IPS DF 4.7 (cell line): ENCODE data around the gene DCC.

Experiments used
- DNase-seq: peaks from one replicate; pipeline ENCODE4 v3.0.0-alpha.2; 2013; ENCODE audit warnings: low spot score; ENCODE audit errors: extremely low read depth

Gene DCC

GRCh38 chr18:53152476-53152875 is 812.5 kb downstream of the DCC start:
- no peak for DNase-seq

GRCh38 chr18:53153281-53153680 is 813.3 kb downstream of the DCC start:
- peak; percentile 5 for DNase-seq

- no peak for DNase-seq
Observed at GRCh38 chr18:53153800-53154199, 813.8 kb downstream of the DCC start.

- no peak for DNase-seq
Observed at GRCh38 chr18:53165770-53166169, 825.8 kb downstream of the DCC start.

- no peak for DNase-seq
Observed at GRCh38 chr18:53169346-53169745, 829.3 kb downstream of the DCC start.

- no peak for DNase-seq
Observed at GRCh38 chr18:53191634-53192033, 851.6 kb downstream of the DCC start.

- no peak for DNase-seq
Observed at GRCh38 chr18:53193870-53194269, 853.9 kb downstream of the DCC start.

- no peak for DNase-seq
Observed at GRCh38 chr18:53219853-53220252, 879.9 kb downstream of the DCC start.

- DNase-seq: no peak
Observed at GRCh38 chr18:53224128-53224778, 884.3 kb downstream of the DCC start.

GRCh38 chr18:53225567-53226325 is 885.7 kb downstream of the DCC start:
- DNase-seq: no peak

GRCh38 chr18:53234610-53235009 is 894.6 kb downstream of the DCC start:
- no peak for DNase-seq

GRCh38 chr18:53241161-53241560 is 901.2 kb downstream of the DCC start:
- DNase-seq: no peak

- DNase-seq: no peak
Observed at GRCh38 chr18:53253789-53254188, 913.8 kb downstream of the DCC start.

GRCh38 chr18:53254265-53254664 is 914.3 kb downstream of the DCC start:
- DNase-seq: no peak

- DNase-seq: no peak
Observed at GRCh38 chr18:53261241-53261640, 921.2 kb downstream of the DCC start.

GRCh38 chr18:53266850-53267249 is 926.9 kb downstream of the DCC start:
- no peak for DNase-seq

GRCh38 chr18:53268455-53268854 is 928.5 kb downstream of the DCC start:
- no peak for DNase-seq

GRCh38 chr18:53281406-53281805 is 941.4 kb downstream of the DCC start:
- DNase-seq: no peak

- no peak for DNase-seq
Observed at GRCh38 chr18:53283708-53284107, 943.7 kb downstream of the DCC start.

GRCh38 chr18:53305461-53305860 is 965.5 kb downstream of the DCC start:
- DNase-seq: no peak

- DNase-seq: no peak
Observed at GRCh38 chr18:53319628-53320027, 979.6 kb downstream of the DCC start.

- DNase-seq: no peak
Observed at GRCh38 chr18:53322163-53322562, 982.2 kb downstream of the DCC start.

- no peak for DNase-seq
Observed at GRCh38 chr18:53324353-53324752, 984.4 kb downstream of the DCC start.
